SU-DHL-6 (cell line): ENCODE measurements around the gene RAPGEF5.

ENCODE experiments used
- H2AFZ ChIP-seq: fragments of 200-600 bp; sonication (generic); 2 replicates; pipeline ENCODE4 v1.6.1; 2014; ENCODE audit warnings: low read depth, mild to moderate bottlenecking, moderate library complexity, mixed read lengths, antibody characterized with exemption, low read length; ENCODE audit not compliant: severe bottlenecking
- H3F3A ChIP-seq: fragments of 200-600 bp; shearing (Covaris generic); 2 replicates; pipeline ENCODE4 v1.6.0; 2016; ENCODE audit warnings: antibody characterized with exemption, mild to moderate bottlenecking; ENCODE audit not compliant: insufficient read depth
- H3K27ac ChIP-seq: fragments of 200-600 bp; sonication (generic); 2 replicates; pipeline ENCODE4 v1.5.1; 2016; ENCODE audit warnings: low read depth, mild to moderate bottlenecking, low read length, moderate library complexity, mixed read lengths
- H3K27me3 ChIP-seq: fragments of 200-600 bp; sonication (generic), shearing (Covaris generic); 2 replicates; pipeline ENCODE4 v1.6.0; 2014; ENCODE audit warnings: mild to moderate bottlenecking, low read length
- H3K36me3 ChIP-seq: fragments of 200-600 bp; sonication (generic); 2 replicates; pipeline ENCODE4 v1.6.1; 2014; ENCODE audit warnings: mild to moderate bottlenecking, low read length, mixed read lengths
- H3K4me2 ChIP-seq: fragments of 300-600, 200-600 bp; shearing (Covaris generic), sonication (generic); 2 replicates; pipeline ENCODE4 v1.6.0; 2014; ENCODE audit warnings: low read length, low read depth, mild to moderate bottlenecking; ENCODE audit not compliant: poor library complexity, severe bottlenecking
- H3K4me3 ChIP-seq: fragments of 200-600 bp; sonication (generic); 2 replicates; pipeline ENCODE4 v1.5.1; 2014; ENCODE audit warnings: antibody characterized with exemption, low read length, mild to moderate bottlenecking, mixed read lengths; ENCODE audit not compliant: insufficient read depth, poor library complexity, severe bottlenecking
- H3K79me2 ChIP-seq: fragments of 200-600 bp; sonication (generic); 2 replicates; pipeline ENCODE4 v1.6.1; 2014; ENCODE audit warnings: mild to moderate bottlenecking, low read length, moderate library complexity; ENCODE audit not compliant: insufficient read depth
- H3K9ac ChIP-seq: fragments of 200-600 bp; sonication (generic); 2 replicates; pipeline ENCODE4 v1.7.0; 2014; ENCODE audit warnings: mild to moderate bottlenecking, low read length
- H3K9me2 ChIP-seq: fragments of 200-600 bp; sonication (generic); replicated peaks from 2 replicates; pipeline ENCODE4 v1.6.1; 2014; ENCODE audit warnings: low read length; ENCODE audit not compliant: insufficient read depth
- H3K9me3 ChIP-seq: fragments of 200-600 bp; sonication (generic); 2 replicates; pipeline ENCODE4 v1.6.1; 2014; ENCODE audit warnings: low read length, mixed read lengths; ENCODE audit not compliant: insufficient read depth
- H4K20me1 ChIP-seq: fragments of 200-600 bp; sonication (generic); 2 replicates; pipeline ENCODE4 v1.6.1; 2014; ENCODE audit warnings: low read depth, mild to moderate bottlenecking, antibody characterized with exemption, low read length, moderate library complexity, mixed read lengths
- EZH2phosphoT487 ChIP-seq: fragments of 200-600 bp; sonication (generic), shearing (Covaris generic); conservative IDR thresholded peaks from 2 replicates; pipeline ENCODE4 v1.6.1; 2018; ENCODE audit warnings: mild to moderate bottlenecking, antibody characterized with exemption, low read length, moderate library complexity, mixed read lengths
- TF ChIP-seq, protein P1 (sequence below): fragments of 200-600 bp; sonication (generic); IDR thresholded peaks from one replicate; pipeline ENCODE4 v1.5.1; 2017; ENCODE audit warnings: antibody characterized with exemption, mild to moderate bottlenecking, low read length, moderate library complexity; ENCODE audit not compliant: insufficient read depth, poor library complexity, severe bottlenecking

The RAPGEF5 gene

DNA sequence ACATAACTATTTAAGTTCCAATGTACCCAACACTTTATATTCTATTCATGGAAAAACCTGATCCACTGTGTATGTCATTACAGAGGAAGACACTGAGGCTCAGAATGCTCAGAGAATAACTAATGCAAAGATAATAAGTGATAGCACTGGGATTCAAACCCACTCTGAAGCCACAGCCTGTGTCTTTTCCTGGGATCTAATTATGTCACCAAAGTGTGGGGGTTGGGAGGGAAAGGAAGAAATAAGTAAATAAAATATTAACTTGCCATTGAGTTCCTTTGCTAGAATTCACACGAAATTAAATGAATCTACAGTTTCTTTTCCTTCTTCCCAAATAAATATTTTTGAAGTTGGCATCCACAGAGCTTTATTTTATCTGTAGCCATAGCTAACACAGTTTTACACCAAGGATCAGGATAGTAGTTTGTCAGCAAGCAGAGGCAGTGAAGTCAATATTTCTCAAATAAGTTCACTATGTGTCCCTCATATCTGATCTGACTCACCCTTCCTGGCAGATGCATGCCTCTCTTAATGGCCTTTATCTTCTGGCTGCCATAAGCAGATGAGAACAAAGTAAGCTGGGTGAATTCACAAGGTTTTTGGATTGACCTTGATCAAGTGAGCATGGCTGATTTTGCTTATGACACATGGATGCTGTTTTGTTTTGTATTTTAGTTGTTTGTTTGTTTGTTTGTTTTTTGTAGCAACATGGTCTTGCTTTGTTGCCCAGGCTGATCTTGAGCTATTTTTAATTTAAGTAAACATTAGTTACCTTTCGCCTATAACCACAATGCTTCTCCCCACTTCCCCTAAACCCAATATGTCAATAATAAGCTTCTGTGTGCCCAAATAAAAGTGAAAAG is 6.3 kb downstream of the RAPGEF5 start:
- H2AFZ ChIP-seq = no peak overlapping the region
- no peaks in the 10 kb centered on the region for H3K9me2 ChIP-seq
- H3K79me2 ChIP-seq = no peaks in the 10 kb centered on the region
- no peak for TF ChIP-seq EZH2phosphoT487
- TF ChIP-seq, protein P1, sequence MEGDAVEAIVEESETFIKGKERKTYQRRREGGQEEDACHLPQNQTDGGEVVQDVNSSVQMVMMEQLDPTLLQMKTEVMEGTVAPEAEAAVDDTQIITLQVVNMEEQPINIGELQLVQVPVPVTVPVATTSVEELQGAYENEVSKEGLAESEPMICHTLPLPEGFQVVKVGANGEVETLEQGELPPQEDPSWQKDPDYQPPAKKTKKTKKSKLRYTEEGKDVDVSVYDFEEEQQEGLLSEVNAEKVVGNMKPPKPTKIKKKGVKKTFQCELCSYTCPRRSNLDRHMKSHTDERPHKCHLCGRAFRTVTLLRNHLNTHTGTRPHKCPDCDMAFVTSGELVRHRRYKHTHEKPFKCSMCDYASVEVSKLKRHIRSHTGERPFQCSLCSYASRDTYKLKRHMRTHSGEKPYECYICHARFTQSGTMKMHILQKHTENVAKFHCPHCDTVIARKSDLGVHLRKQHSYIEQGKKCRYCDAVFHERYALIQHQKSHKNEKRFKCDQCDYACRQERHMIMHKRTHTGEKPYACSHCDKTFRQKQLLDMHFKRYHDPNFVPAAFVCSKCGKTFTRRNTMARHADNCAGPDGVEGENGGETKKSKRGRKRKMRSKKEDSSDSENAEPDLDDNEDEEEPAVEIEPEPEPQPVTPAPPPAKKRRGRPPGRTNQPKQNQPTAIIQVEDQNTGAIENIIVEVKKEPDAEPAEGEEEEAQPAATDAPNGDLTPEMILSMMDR = no peak
- no peaks in the 10 kb centered on the region for H4K20me1 ChIP-seq
- H3K9ac ChIP-seq = no peak overlapping the region
- H3F3A ChIP-seq = no peaks in the 10 kb centered on the region
- H3K4me2 ChIP-seq = no peak overlapping the region
- H3K27me3 ChIP-seq = no peaks in the 10 kb centered on the region
- no peaks in the 10 kb centered on the region for H3K9me3 ChIP-seq
- no peak overlapping the region for H3K4me3 ChIP-seq
- H3K36me3 ChIP-seq = no peaks in the 10 kb centered on the region
- H3K27ac ChIP-seq = no peak overlapping the region

DNA sequence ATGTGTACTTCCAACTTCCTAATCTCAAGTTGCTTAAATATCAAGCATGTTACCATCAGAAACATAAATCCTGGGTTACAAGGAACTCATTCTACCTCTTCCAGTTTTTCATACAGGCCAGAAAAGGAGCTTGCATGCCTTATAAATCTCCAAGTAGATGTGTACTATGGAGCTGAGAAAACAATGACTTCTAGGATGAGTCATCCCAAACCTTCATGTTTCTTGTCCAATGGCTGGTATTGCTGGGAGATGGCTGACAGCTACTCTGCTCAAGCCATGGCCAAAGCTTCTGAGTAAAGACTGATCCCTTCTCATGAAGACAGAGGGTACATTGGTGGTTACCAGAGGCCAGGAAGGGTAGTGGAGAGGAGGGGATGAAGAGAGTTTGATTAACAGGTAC is 8.6 kb downstream of the RAPGEF5 start:
- Histone ChIP-seq H3F3A (no peaks in the 10 kb centered on the region), H3K36me3 (no peaks in the 10 kb centered on the region), H4K20me1 (no peaks in the 10 kb centered on the region), H3K4me2 (no peak overlapping the region), H3K9ac (no peak overlapping the region), H3K9me3 (no peaks in the 10 kb centered on the region), H2AFZ (no peak overlapping the region), H3K27me3 (no peaks in the 10 kb centered on the region), H3K4me3 (no peak overlapping the region), H3K9me2 (no peaks in the 10 kb centered on the region), H3K27ac (no peak overlapping the region), H3K79me2 (no peaks in the 10 kb centered on the region)
- no peak for TF ChIP-seq EZH2phosphoT487
- TF ChIP-seq, protein P1 = no peak

DNA sequence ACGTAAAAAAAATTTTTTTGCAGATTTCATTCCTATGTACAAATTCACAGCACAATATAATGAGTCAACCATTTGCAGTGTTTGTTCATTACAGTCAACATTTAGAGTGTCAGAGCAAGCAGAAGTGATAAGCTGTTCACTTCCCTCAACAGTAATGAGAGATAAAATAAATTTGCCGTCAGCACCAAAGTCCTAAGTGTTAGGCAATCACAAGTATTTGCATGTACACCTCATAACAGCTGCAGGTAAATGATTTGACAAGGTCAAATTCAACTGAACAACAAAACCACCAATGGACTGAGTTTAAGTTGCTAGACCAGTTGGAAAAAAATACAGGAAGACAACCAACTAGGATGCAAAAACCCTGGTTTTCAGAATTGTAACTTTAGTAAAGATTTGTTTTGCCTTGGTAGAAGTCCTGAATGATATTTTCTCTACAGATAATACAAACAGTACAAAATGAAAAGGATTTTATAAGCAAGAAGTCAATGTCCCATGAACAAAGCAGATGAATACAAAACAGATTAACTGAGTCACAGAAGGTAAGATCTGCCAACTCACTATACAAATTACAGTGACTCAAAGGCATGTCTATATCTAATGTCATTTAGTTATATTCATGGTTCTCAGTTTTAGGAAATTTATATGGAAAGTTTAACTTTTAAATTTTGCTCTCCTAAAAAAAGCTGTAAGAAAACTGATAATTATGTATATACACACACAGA is 10.4 kb downstream of the RAPGEF5 start:
- Histone ChIP-seq H2AFZ (no peak overlapping the region), H3K36me3 (no peaks in the 10 kb centered on the region), H3K9me2 (no peaks in the 10 kb centered on the region), H3K27me3 (no peaks in the 10 kb centered on the region), H3K27ac (no peak overlapping the region), H3K79me2 (no peaks in the 10 kb centered on the region), H4K20me1 (no peaks in the 10 kb centered on the region), H3K9ac (no peak overlapping the region), H3K9me3 (no peaks in the 10 kb centered on the region), H3F3A (no peaks in the 10 kb centered on the region), H3K4me3 (no peak overlapping the region), H3K4me2 (no peak overlapping the region)
- TF ChIP-seq EZH2phosphoT487 = no peak
- TF ChIP-seq, protein P1 = no peak
